ENCODE results near the gene ENTPD7. TPM values are rescaled to one million over a fixed set of nuclear protein-coding genes. Genes with fewer than 3 reads are reported as not detected.

The ENTPD7 gene
- total and polyA plus RNA-seq, 10 of the 15 experiments (the other 5 are each of a cell fraction or from before 2014, with no cell fraction given), result 0.73 to 6.7 (median 5.2) TPM

GRCh38 chr10:99695761-99696160, 36.5 kb downstream of the ENTPD7 start:
- no TSS peak for BruUV-seq (replicated peaks)
- intact Hi-C loops (cut with micrococcal nuclease; ENCODE audit: unreplicated experiment), result no loop called here
- Histone ChIP-seq H3K27me3 (replicated peaks in 1 of 2; ENCODE audit: control insufficient read depth in 2 of 2, insufficient read depth in 2 of 2, low read length in 1 of 2) (no peaks in the 10 kb centered on the region), H2AFZ (ENCODE audit: control insufficient read depth, low read depth, low read length) (no peak overlapping the region), H3K27ac (ENCODE audit: control insufficient read depth, insufficient read depth) (no peak overlapping the region), H3K9ac (ENCODE audit: control insufficient read depth, insufficient read depth, low read length) (no peak overlapping the region), H3K79me2 (ENCODE audit: control insufficient read depth, insufficient read depth, low read length) (no peaks in the 10 kb centered on the region), H3K4me3 (no peak overlapping the region), H3K9me3 (replicated peaks; ENCODE audit: control insufficient read depth, insufficient read depth, low read length) (no peaks in the 10 kb centered on the region), H3K4me1 (ENCODE audit: control insufficient read depth, insufficient read depth, low read length) (no peaks in the 10 kb centered on the region), H3K4me2 (ENCODE audit: control insufficient read depth, insufficient read depth) (no peak overlapping the region), H4K20me1 (ENCODE audit: control insufficient read depth, insufficient read depth) (no peaks in the 10 kb centered on the region), H3K36me3 (ENCODE audit: control insufficient read depth in 2 of 2, insufficient read depth in 2 of 2, low read length in 1 of 2) (peaks cover 2 to 16% of the 10 kb centered on the region in 2 experiments; a peak in 3 of 4 replicates)
- ChIA-PET SMC1A (ENCODE audit: uncharacterized antibody, unreplicated experiment) (no interaction called here), POLR2A (no interaction called here), RAD21 (ENCODE audit: unreplicated experiment) (no interaction called here), CTCF (interaction anchor here (0.7 kb wide), 1 partner anchor 15 kb away, joined by 5 read pairs; no protein-coding TSS in a partner anchor)
- FAIRE-seq, result no peak
- TF ChIP-seq IRF4 (IDR thresholded peaks at IDR 0.05; ENCODE audit: low read depth, low read length) (no peak), LARP7 (IDR thresholded peaks at IDR 0.05) (no peak), PAX5 (IDR thresholded peaks at IDR 0.05; ENCODE audit: borderline replicate concordance, low read depth, low read length) (no peak), ZBED1 (IDR thresholded peaks at IDR 0.05; ENCODE audit: borderline replicate concordance) (no peak), USF2 (IDR thresholded peaks at IDR 0.05; ENCODE audit: borderline replicate concordance, low read depth, low read length) (no peak), KDM1A (IDR thresholded peaks at IDR 0.05; ENCODE audit: borderline replicate concordance) (no peak), SREBF2 (IDR thresholded peaks at IDR 0.05; ENCODE audit: low read length) (no peak), SREBF1 (IDR thresholded peaks at IDR 0.05; ENCODE audit: low read length) (no peak)
- no peak for DNase-seq (ENCODE audit: low read depth, low spot score)
- in situ Hi-C loops (cut with MboI), result no loop called here
- 92% methylated on average over 6 of the region's 6 CpGs for WGBS (ENCODE audit: insufficient coverage, insufficient replicate concordance, low lambda C conversion rate, missing lambda C conversion rate)
- ATAC-seq, result no peak

GRCh38 chr10:99698504-99699080, 39.3 kb downstream of the ENTPD7 start:
- intact Hi-C loops (cut with micrococcal nuclease; ENCODE audit: unreplicated experiment), result no loop called here
- Histone ChIP-seq H3K9ac (ENCODE audit: control insufficient read depth, insufficient read depth, low read length) (no peak overlapping the region), H3K9me3 (replicated peaks; ENCODE audit: control insufficient read depth, insufficient read depth, low read length) (no peaks in the 10 kb centered on the region), H3K79me2 (ENCODE audit: control insufficient read depth, insufficient read depth, low read length) (no peaks in the 10 kb centered on the region), H3K4me3 (no peak overlapping the region), H3K27ac (ENCODE audit: control insufficient read depth, insufficient read depth) (no peak overlapping the region), H3K4me2 (ENCODE audit: control insufficient read depth, insufficient read depth) (no peak overlapping the region), H4K20me1 (ENCODE audit: control insufficient read depth, insufficient read depth) (no peaks in the 10 kb centered on the region), H3K36me3 (ENCODE audit: control insufficient read depth in 2 of 2, insufficient read depth in 2 of 2, low read length in 1 of 2) (peaks cover 2 to 18% of the 10 kb centered on the region in 2 experiments), H3K27me3 (replicated peaks in 1 of 2; ENCODE audit: control insufficient read depth in 2 of 2, insufficient read depth in 2 of 2, low read length in 1 of 2) (no peaks in the 10 kb centered on the region), H3K4me1 (ENCODE audit: control insufficient read depth, insufficient read depth, low read length) (no peaks in the 10 kb centered on the region), H2AFZ (ENCODE audit: control insufficient read depth, low read depth, low read length) (no peak overlapping the region)
- ChIA-PET CTCF (interaction anchor here (0.5 to 0.7 kb wide), 2 partner anchors 20 to 1089 kb away, joined by 3 to 4 read pairs; no protein-coding TSS in a partner anchor), POLR2A (no interaction called here), RAD21 (ENCODE audit: unreplicated experiment) (no interaction called here), SMC1A (ENCODE audit: uncharacterized antibody, unreplicated experiment) (no interaction called here)
- DNase-seq (ENCODE audit: low read depth, low spot score), result no peak
- 97% methylated on average over 8 of the region's 8 CpGs for WGBS (ENCODE audit: insufficient coverage, insufficient replicate concordance, low lambda C conversion rate, missing lambda C conversion rate)
- in situ Hi-C loops (cut with MboI), result no loop called here
- ATAC-seq, result no peak
- no TSS peak for BruUV-seq (replicated peaks)
- no peak for FAIRE-seq
- TF ChIP-seq CBX3 (IDR thresholded peaks at IDR 0.05; ENCODE audit: borderline replicate concordance, low read depth), result no peak
- no peak for TF ChIP-seq POLR2AphosphoS5 (IDR thresholded peaks at IDR 0.05; ENCODE audit: low read length)
- TF ChIP-seq SMAD1 (IDR thresholded peaks at IDR 0.05; ENCODE audit: low read depth, partially characterized antibody), result no peak
- TF ChIP-seq RELB (IDR thresholded peaks at IDR 0.05; ENCODE audit: low read depth), result no peak
- peak in 1 of 3 experiments; percentile 21; a peak in 3 of 6 replicates for TF ChIP-seq CTCF (IDR thresholded peaks at IDR 0.05 in 2 of 3, conservative IDR thresholded peaks at IDR 0.05 in 1 of 3; ENCODE audit: control insufficient read depth in 2 of 3, extremely low read depth in 1 of 3, insufficient read depth in 1 of 3, low read depth in 3 of 3, low read length in 3 of 3)
